ENCODE results near the gene PLP1.

PLP1 gene

DNA sequence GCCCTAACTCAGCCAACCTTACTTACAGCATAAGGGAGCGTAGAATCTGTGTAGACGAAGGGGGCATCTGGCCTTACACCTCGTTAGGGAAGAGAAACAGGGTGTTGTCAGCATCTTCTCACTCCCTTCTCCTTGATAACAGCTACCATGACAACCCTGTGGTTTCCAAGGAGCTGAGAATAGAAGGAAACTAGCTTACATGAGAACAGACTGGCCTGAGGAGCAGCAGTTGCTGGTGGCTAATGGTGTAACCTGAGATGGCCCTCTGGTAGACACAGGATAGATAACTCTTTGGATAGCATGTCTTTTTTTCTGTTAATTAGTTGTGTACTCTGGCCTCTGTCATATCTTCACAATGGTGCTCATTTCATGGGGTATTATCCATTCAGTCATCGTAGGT, 14.6 kb downstream of the PLP1 start:
- peak; percentile 41 for DNase-seq (ENCODE audit: low read depth)
- TF ChIP-seq CTCF (conservative IDR thresholded peaks at IDR 0.05; ENCODE audit: low read depth, low read length): no peak
- no peak overlapping the region for H3K4me3 ChIP-seq (ENCODE audit: low read depth, low read length)

GRCh38 chrX:103791826-103792485, 15.3 kb downstream of the PLP1 start:
- no peak overlapping the region for H3K4me3 ChIP-seq (ENCODE audit: low read depth, low read length)
- TF ChIP-seq CTCF (conservative IDR thresholded peaks at IDR 0.05; ENCODE audit: low read depth, low read length): no peak
- peak; percentile 49 for DNase-seq (ENCODE audit: low read depth)

- no peak overlapping the region for H3K4me3 ChIP-seq (ENCODE audit: low read depth, low read length)
- peak; percentile 69 for DNase-seq (ENCODE audit: low read depth)
- TF ChIP-seq CTCF (conservative IDR thresholded peaks at IDR 0.05; ENCODE audit: low read depth, low read length): no peak
Observed at GRCh38 chrX:103792916-103793544, 16.4 kb downstream of the PLP1 start.

GRCh38 chrX:103793545-103793940, 16.9 kb downstream of the PLP1 start:
- no peak for TF ChIP-seq CTCF (conservative IDR thresholded peaks at IDR 0.05; ENCODE audit: low read depth, low read length)
- no peak overlapping the region for H3K4me3 ChIP-seq (ENCODE audit: low read depth, low read length)
- DNase-seq (ENCODE audit: low read depth): no peak

- no peak for TF ChIP-seq CTCF (conservative IDR thresholded peaks at IDR 0.05; ENCODE audit: low read depth, low read length)
- H3K4me3 ChIP-seq (ENCODE audit: low read depth, low read length): no peak overlapping the region
- DNase-seq (ENCODE audit: low read depth): no peak
Observed at GRCh38 chrX:103794119-103794518, 17.5 kb downstream of the PLP1 start.

DNA sequence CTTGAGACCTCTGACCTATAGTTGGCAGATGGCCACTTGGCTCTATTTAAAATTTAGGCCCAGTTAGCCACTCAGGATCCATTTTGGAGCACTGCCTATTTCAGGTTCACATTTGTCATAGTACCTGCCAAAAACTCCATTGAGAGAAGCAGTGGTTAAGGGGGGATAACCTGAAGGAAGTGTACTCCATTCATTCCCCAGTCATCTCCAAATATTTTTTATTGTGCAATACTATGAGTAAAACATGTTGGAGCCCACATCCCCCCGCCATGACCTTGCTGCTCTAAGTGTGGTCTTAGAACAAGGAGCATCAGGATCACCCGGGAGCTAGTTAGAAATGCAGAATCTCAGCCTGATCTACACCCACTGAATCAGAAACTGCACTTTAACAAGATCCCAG, 21.1 kb downstream of the PLP1 start:
- no peak for TF ChIP-seq CTCF (conservative IDR thresholded peaks at IDR 0.05; ENCODE audit: low read depth, low read length)
- no peak overlapping the region for H3K4me3 ChIP-seq (ENCODE audit: low read depth, low read length)
- no peak for DNase-seq (ENCODE audit: low read depth)

GRCh38 chrX:103800318-103800717, 23.7 kb downstream of the PLP1 start:
- no peak overlapping the region for H3K4me3 ChIP-seq (ENCODE audit: low read depth, low read length)
- no peak for DNase-seq (ENCODE audit: low read depth)
- no peak for TF ChIP-seq CTCF (conservative IDR thresholded peaks at IDR 0.05; ENCODE audit: low read depth, low read length)
